Measurements from ENCODE around the gene SMPDL3A. TPM values are rescaled to one million over a fixed set of nuclear protein-coding genes. Genes with fewer than 3 reads are reported as not detected.

Gene SMPDL3A
- total RNA-seq, 1 experiment from 2014 or later = 0.59 TPM

- H3K27me3 ChIP-seq (ENCODE audit: insufficient read depth, low read length) = no peaks in the 10 kb centered on the region
- peak overlapping the region; percentile 6 for H2BK20ac ChIP-seq (ENCODE audit: low read depth, low read length, poor library complexity, severe bottlenecking)
- Mint-ChIP-seq H3K9me3 (no peaks in the 10 kb centered on the region), H3K36me3 (ENCODE audit: insufficient read depth in 1 of 3, low read depth in 3 of 3) (no peaks in the 10 kb centered on the region), H3K27me3 (ENCODE audit: low read depth) (peaks cover 4% of the 10 kb centered on the region), H3K4me1 (peaks cover 33 to 45% of the 10 kb centered on the region in 2 experiments), H3K27ac (no peak overlapping the region), H3K4me3 (no peak overlapping the region)
- H3K79me1 ChIP-seq (ENCODE audit: insufficient read depth, low read depth, low read length, poor library complexity, severe bottlenecking) = no peaks in the 10 kb centered on the region
- no peaks in the 10 kb centered on the region for H3K79me2 ChIP-seq (ENCODE audit: insufficient read depth, low read length)
- H4K91ac ChIP-seq (ENCODE audit: insufficient read length, low read depth, low read length) = no peak overlapping the region
- H3K18ac ChIP-seq (ENCODE audit: insufficient read length, low read depth, low read length) = no peak overlapping the region
- no peak overlapping the region for H2AFZ ChIP-seq (ENCODE audit: low read length)
- H2BK12ac ChIP-seq (ENCODE audit: insufficient read length, low read depth, low read length) = no peak overlapping the region
- no peak for TF ChIP-seq CTCF (conservative IDR thresholded peaks at IDR 0.05)
- no peak overlapping the region for H3T11ph ChIP-seq (ENCODE audit: low read length)
- no peak overlapping the region for H2BK15ac ChIP-seq (ENCODE audit: low read depth, low read length)
- H3K27ac ChIP-seq (ENCODE audit: insufficient read length, low read depth, low read length) = no peak overlapping the region
- H3K9me3 ChIP-seq (ENCODE audit: control insufficient read depth, low read depth, low read length) = no peaks in the 10 kb centered on the region
- no peak overlapping the region for H3K14ac ChIP-seq (ENCODE audit: insufficient read depth, low read length)
- no peak overlapping the region for H2BK5ac ChIP-seq (ENCODE audit: insufficient read length, low read length)
- no peak overlapping the region for H3K4me2 ChIP-seq (ENCODE audit: insufficient read depth, insufficient read length, low read length)
- H4K8ac ChIP-seq (replicated peaks; ENCODE audit: insufficient read length, low read depth, low read length) = no peak overlapping the region
- no peak overlapping the region for H3K4ac ChIP-seq (ENCODE audit: low read depth, low read length)
- H3K23ac ChIP-seq (ENCODE audit: insufficient read length, low read depth, low read length) = no peak overlapping the region
- no peak overlapping the region for H2BK120ac ChIP-seq (ENCODE audit: low read depth, low read length, poor library complexity, severe bottlenecking)
- no peak overlapping the region for H3K56ac ChIP-seq (ENCODE audit: insufficient read length, low read depth, low read length)
- no peaks in the 10 kb centered on the region for H4K20me1 ChIP-seq (ENCODE audit: control insufficient read depth, insufficient read depth, insufficient read length)
- H3K4me1 ChIP-seq (ENCODE audit: insufficient read depth, low read length) = peaks cover 3% of the 10 kb centered on the region; the same call in 1 of the 2 replicates
- DNase-seq = no peak
- WGBS (ENCODE audit: extremely low coverage, insufficient read length, low lambda C conversion rate) = no CpG with 5 or more reads among the region's 7 CpGs
- no peak overlapping the region for H2AK5ac ChIP-seq (ENCODE audit: insufficient read length, low read length)
- H4K5ac ChIP-seq (ENCODE audit: insufficient read length, low read depth, low read length) = no peak overlapping the region
- no peak overlapping the region for H3K9ac ChIP-seq (ENCODE audit: extremely low read depth, insufficient read length, low read length)
- no peaks in the 10 kb centered on the region for H3K23me2 ChIP-seq (ENCODE audit: insufficient read length, low read depth, low read length, poor library complexity, severe bottlenecking)
Observed at GRCh38 chr6:122781716-122782115, 7.3 kb upstream of the SMPDL3A start.
